Keratinocyte (primary cell): ENCODE measurements around the gene THEM4.

ENCODE experiments used
- CTCF ChIP-seq, 3 experiments: IDR thresholded peaks in 1 of 3; conservative IDR thresholded peaks in 1 of 3; optimal IDR thresholded peaks in 1 of 3; 2 replicates in 2 of 3; 3 replicates in 1 of 3; pipeline versions ENCODE3 to v1.5.1; 2011; ENCODE audit warnings: low read length in 3 of 3, mild to moderate bottlenecking in 3 of 3, moderate library complexity in 2 of 3, control low read depth in 1 of 3, inconsistent platforms in 1 of 3; ENCODE audit not compliant: insufficient read depth in 2 of 3; ENCODE audit errors: extremely low read depth in 1 of 3
- EZH2 ChIP-seq: IDR thresholded peaks from one replicate; pipeline ENCODE4 v1.6.1; 2012; ENCODE audit warnings: inconsistent platforms, mild to moderate bottlenecking, low read length, moderate library complexity

DNA sequence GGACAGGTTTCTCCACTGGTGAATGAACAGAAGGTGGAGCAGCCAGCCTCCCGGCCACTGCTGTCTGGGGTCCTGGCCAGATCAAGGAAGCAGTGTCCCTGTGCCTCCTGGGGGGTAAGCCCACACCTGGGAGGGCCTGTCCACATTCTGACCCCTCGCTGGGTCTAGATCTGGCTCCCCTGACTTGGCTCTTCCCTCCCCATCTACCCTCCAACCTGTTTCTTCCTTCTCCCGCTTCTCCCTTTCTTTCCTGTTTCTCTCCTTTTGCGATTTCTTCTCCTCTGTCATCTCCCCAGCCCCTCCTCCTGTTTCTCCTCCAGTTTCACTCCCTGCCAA is 78.1 kb downstream of the THEM4 start:
- no peak for TF ChIP-seq CTCF (optimal IDR thresholded peaks at IDR 0.05 in 1 of 3, IDR thresholded peaks at IDR 0.05 in 1 of 3, conservative IDR thresholded peaks at IDR 0.05 in 1 of 3; ENCODE audit: extremely low read depth in 1 of 3, insufficient read depth in 2 of 3, low read length in 3 of 3)
- no peak for TF ChIP-seq EZH2
